ENCODE data around the gene USP32. TPM values are rescaled to one million over a fixed set of nuclear protein-coding genes. Genes with fewer than 3 reads are reported as not detected.

USP32 gene
- total and polyA plus RNA-seq, 10 of the 15 experiments (the other 5 are each of a cell fraction or from before 2014, with no cell fraction given), result 7.8 to 37.3 (median 25.5) TPM

DNA sequence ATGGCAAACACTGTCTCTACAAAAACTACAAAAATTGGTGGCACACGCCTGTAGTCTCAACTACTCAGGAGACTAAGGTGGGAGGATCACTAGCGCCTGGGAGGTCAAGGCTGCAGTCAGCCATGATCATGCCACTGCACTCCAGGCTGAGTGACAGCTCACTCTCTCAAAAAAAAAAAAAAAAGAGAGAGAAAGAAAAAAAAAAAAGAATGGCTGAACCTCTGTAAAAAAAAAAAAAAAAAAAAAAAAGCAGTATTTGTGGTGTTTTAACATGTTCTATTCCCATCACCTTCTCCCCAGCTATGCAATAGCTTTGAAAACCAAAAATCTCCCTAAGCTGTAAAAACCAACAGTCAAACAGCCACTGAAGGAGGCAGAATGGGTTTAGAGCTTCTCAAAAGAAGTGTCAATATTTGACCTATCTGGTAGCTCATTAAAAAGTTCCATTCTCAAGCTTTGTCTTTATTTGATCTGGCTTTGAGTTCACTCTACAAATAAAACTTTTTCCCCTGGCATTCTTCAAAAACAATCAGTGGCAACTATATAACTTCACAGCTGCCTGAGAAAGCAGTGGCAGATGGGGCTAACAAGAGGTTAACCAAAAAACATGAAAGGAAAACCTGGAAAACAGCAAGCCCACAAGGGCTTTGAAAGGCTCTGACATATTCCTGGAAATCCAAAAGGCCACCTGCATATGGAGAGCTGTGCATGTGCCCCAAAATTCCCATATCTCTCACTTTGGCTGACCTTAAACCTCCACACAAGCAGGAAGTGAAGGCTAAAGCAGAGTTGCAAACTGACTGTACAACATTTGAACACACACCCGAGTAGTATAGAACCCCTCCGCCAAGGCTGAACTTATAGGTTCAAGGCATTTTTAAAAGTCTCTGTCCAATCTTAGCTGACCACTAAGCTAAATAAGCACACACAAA is 36.0 kb downstream of the USP32 start:
- no peak overlapping the region for H2AFZ ChIP-seq (ENCODE audit: control insufficient read depth, low read depth, low read length)
- peak overlapping the region; percentile 56; the same call in 1 of the 2 replicates for H3K4me2 ChIP-seq (ENCODE audit: control insufficient read depth, insufficient read depth)
- no TSS peak for BruUV-seq (replicated peaks)
- H3K4me1 ChIP-seq (ENCODE audit: control insufficient read depth, insufficient read depth, low read length), result peaks cover 18% of the 10 kb centered on the region; the same call in 1 of the 2 replicates
- FAIRE-seq (no peak), ATAC-seq (peak; percentile 53), DNase-seq (ENCODE audit: low read depth, low spot score) (no peak)
- no peaks in the 10 kb centered on the region for H3K27me3 ChIP-seq (replicated peaks in 1 of 2; ENCODE audit: control insufficient read depth in 2 of 2, insufficient read depth in 2 of 2, low read length in 1 of 2)
- peak overlapping the region; percentile 62 for H3K27ac ChIP-seq (ENCODE audit: control insufficient read depth, insufficient read depth)
- TF ChIP-seq EED (IDR thresholded peaks at IDR 0.05; ENCODE audit: low read depth), result peak; percentile 34; the same call in 1 of the 2 replicates
- TF ChIP-seq, protein P1, sequence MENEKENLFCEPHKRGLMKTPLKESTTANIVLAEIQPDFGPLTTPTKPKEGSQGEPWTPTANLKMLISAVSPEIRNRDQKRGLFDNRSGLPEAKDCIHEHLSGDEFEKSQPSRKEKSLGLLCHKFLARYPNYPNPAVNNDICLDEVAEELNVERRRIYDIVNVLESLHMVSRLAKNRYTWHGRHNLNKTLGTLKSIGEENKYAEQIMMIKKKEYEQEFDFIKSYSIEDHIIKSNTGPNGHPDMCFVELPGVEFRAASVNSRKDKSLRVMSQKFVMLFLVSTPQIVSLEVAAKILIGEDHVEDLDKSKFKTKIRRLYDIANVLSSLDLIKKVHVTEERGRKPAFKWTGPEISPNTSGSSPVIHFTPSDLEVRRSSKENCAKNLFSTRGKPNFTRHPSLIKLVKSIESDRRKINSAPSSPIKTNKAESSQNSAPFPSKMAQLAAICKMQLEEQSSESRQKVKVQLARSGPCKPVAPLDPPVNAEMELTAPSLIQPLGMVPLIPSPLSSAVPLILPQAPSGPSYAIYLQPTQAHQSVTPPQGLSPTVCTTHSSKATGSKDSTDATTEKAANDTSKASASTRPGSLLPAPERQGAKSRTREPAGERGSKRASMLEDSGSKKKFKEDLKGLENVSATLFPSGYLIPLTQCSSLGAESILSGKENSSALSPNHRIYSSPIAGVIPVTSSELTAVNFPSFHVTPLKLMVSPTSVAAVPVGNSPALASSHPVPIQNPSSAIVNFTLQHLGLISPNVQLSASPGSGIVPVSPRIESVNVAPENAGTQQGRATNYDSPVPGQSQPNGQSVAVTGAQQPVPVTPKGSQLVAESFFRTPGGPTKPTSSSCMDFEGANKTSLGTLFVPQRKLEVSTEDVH (IDR thresholded peaks at IDR 0.05; ENCODE audit: low read depth, partially characterized antibody), result no peak
- no peak for TF ChIP-seq ZNF207 (IDR thresholded peaks at IDR 0.05; ENCODE audit: borderline replicate concordance)
- TF ChIP-seq, protein P2, sequence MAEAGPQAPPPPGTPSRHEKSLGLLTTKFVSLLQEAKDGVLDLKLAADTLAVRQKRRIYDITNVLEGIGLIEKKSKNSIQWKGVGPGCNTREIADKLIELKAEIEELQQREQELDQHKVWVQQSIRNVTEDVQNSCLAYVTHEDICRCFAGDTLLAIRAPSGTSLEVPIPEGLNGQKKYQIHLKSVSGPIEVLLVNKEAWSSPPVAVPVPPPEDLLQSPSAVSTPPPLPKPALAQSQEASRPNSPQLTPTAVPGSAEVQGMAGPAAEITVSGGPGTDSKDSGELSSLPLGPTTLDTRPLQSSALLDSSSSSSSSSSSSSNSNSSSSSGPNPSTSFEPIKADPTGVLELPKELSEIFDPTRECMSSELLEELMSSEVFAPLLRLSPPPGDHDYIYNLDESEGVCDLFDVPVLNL (IDR thresholded peaks at IDR 0.05; ENCODE audit: low read depth, low read length), result no peak
- TF ChIP-seq IKZF2 (IDR thresholded peaks at IDR 0.05), result 0 out of 4 replicates have a peak, but pooled peaks of 1 of the 2 experiments have one; percentile 12
- peak in 1 of 2 experiments; percentile 83; a peak in 1 of 4 replicates for TF ChIP-seq ETV6 (conservative IDR thresholded peaks at IDR 0.05 in 1 of 2, IDR thresholded peaks at IDR 0.05 in 1 of 2; ENCODE audit: borderline replicate concordance in 1 of 2, low read depth in 1 of 2)
- peak; percentile 75 for TF ChIP-seq ZNF384 (IDR thresholded peaks at IDR 0.05; ENCODE audit: borderline replicate concordance, low read depth, low read length)
- TF ChIP-seq YBX1 (IDR thresholded peaks at IDR 0.05), result no peak
- TF ChIP-seq, protein P3, sequence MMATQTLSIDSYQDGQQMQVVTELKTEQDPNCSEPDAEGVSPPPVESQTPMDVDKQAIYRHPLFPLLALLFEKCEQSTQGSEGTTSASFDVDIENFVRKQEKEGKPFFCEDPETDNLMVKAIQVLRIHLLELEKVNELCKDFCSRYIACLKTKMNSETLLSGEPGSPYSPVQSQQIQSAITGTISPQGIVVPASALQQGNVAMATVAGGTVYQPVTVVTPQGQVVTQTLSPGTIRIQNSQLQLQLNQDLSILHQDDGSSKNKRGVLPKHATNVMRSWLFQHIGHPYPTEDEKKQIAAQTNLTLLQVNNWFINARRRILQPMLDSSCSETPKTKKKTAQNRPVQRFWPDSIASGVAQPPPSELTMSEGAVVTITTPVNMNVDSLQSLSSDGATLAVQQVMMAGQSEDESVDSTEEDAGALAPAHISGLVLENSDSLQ (IDR thresholded peaks at IDR 0.05), result peak; percentile 88
- TF ChIP-seq YY1 (IDR thresholded peaks at IDR 0.05; ENCODE audit: low read depth, low read length), result 0 out of 2 replicates have a peak, but pooled peaks have one; percentile 38
- TF ChIP-seq, protein P4, sequence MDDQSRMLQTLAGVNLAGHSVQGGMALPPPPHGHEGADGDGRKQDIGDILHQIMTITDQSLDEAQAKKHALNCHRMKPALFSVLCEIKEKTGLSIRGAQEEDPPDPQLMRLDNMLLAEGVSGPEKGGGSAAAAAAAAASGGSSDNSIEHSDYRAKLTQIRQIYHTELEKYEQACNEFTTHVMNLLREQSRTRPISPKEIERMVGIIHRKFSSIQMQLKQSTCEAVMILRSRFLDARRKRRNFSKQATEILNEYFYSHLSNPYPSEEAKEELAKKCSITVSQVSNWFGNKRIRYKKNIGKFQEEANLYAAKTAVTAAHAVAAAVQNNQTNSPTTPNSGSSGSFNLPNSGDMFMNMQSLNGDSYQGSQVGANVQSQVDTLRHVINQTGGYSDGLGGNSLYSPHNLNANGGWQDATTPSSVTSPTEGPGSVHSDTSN (IDR thresholded peaks at IDR 0.05; ENCODE audit: insufficient replicate concordance, low read depth, low read length), result peak; percentile 29
- TF ChIP-seq KLF5 (IDR thresholded peaks at IDR 0.05; ENCODE audit: partially characterized antibody), result no peak
- TF ChIP-seq GATAD2B (conservative IDR thresholded peaks at IDR 0.05; ENCODE audit: low read depth), result no peak
- intact Hi-C loops (cut with micrococcal nuclease; ENCODE audit: unreplicated experiment) (no loop called here), in situ Hi-C loops (cut with MboI) (no loop called here)
- no peak overlapping the region for H3K4me3 ChIP-seq
- H3K9ac ChIP-seq (ENCODE audit: control insufficient read depth, insufficient read depth, low read length), result 0 out of 2 replicates have a peak overlapping the region, but pooled peaks have one; percentile 7
- ChIA-PET POLR2A (interaction anchor here (0.5 to 1.9 kb wide), 9 partner anchors 32 to 1710 kb away, joined by 3 to 11 read pairs (median 4); no protein-coding TSS in a partner anchor), CTCF (interaction anchor here (0.8 to 1.3 kb wide), 3 partner anchors 33 to 50 kb away, joined by 3 to 4 read pairs (median 3); partner anchors contain the start of gene USP32), RAD21 (ENCODE audit: unreplicated experiment) (interaction anchor here (0.6 to 1.6 kb wide), 9 partner anchors 16 to 267 kb away, joined by 3 to 7 read pairs (median 3); partner anchors contain the start of gene USP32), SMC1A (ENCODE audit: uncharacterized antibody, unreplicated experiment) (interaction anchor here (0.8 to 1.4 kb wide), 9 partner anchors 9 to 221 kb away, joined by 3 to 8 read pairs (median 4); no protein-coding TSS in a partner anchor)
- H4K20me1 ChIP-seq (ENCODE audit: control insufficient read depth, insufficient read depth), result no peaks in the 10 kb centered on the region
- WGBS (ENCODE audit: insufficient coverage, insufficient replicate concordance, low lambda C conversion rate, missing lambda C conversion rate), result 51% methylated on average over 4 of the region's 4 CpGs
- H3K79me2 ChIP-seq (ENCODE audit: control insufficient read depth, insufficient read depth, low read length), result peaks cover 6% of the 10 kb centered on the region
- 0 out of 3 replicates have a peak, but pooled peaks cover 2% of the 10 kb centered on the region for H3K9me3 ChIP-seq (replicated peaks; ENCODE audit: control insufficient read depth, insufficient read depth, low read length)
- H3K36me3 ChIP-seq (ENCODE audit: control insufficient read depth in 2 of 2, insufficient read depth in 2 of 2, low read length in 1 of 2), result no peaks in the 10 kb centered on the region

Data from GM12878 (cell line).